Measurements from ENCODE around the gene MRPL53.

DNA sequence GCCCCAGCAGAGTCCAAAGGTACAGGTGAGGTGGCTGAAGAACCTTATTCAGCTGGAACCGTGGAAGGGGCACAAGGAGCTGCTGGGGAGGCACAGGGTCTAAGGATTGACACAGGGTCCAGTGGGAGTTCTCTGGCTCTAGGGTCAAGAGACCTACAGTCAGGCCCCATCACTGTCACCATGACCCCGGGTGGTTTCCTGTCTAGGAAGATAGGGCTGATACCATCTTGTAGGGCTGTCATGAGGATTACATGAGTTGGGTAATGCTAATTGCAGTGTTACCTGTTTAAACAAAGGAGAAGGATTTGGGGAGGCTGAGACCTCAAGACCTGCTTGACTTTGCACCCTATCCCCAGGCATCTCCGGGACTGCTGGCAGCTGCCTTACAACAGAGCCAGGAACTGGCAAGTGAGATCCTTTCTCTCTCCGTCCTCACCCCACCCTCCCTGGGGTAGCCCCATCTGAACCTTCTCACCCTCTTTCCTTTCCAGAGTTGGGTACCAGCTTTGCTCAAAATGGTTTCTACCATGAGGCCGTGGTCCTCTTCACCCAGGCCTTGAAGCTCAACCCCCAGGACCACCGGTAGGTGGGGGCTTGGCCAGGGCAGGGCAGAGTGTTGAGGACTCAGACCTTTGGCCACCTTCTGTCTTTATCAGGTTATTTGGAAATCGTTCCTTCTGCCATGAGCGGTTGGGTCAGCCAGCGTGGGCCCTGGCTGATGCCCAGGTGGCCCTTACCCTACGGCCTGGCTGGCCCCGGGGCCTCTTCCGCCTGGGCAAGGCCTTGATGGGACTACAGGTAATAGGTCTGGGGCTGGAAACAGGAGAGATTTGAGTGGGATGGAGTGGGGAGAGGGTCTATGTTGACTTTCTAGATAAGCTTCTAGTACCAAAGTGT lies 19.4 kb upstream of the MRPL53 start:
- TF ChIP-seq, protein P1, sequence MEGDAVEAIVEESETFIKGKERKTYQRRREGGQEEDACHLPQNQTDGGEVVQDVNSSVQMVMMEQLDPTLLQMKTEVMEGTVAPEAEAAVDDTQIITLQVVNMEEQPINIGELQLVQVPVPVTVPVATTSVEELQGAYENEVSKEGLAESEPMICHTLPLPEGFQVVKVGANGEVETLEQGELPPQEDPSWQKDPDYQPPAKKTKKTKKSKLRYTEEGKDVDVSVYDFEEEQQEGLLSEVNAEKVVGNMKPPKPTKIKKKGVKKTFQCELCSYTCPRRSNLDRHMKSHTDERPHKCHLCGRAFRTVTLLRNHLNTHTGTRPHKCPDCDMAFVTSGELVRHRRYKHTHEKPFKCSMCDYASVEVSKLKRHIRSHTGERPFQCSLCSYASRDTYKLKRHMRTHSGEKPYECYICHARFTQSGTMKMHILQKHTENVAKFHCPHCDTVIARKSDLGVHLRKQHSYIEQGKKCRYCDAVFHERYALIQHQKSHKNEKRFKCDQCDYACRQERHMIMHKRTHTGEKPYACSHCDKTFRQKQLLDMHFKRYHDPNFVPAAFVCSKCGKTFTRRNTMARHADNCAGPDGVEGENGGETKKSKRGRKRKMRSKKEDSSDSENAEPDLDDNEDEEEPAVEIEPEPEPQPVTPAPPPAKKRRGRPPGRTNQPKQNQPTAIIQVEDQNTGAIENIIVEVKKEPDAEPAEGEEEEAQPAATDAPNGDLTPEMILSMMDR (conservative IDR thresholded peaks at IDR 0.05), result no peak
- TF ChIP-seq ZFX (IDR thresholded peaks at IDR 0.05), result no peak

Measured in C4-2B (cell line).